ENCODE measurements around the gene HEATR1. TPM values are rescaled to one million over a fixed set of nuclear protein-coding genes. Genes with fewer than 3 reads are reported as not detected.

Gene HEATR1
- total RNA-seq, 1 donor from 2014 or later = 49.3 TPM

GRCh38 chr1:236541710-236542109, 62.6 kb downstream of the HEATR1 start:
- intact Hi-C loops (cut with micrococcal nuclease) = no loop called here

GRCh38 chr1:236540813-236541465, 63.4 kb downstream of the HEATR1 start:
- intact Hi-C loops (cut with micrococcal nuclease) = no loop called here

GRCh38 chr1:236536540-236536939, 67.8 kb downstream of the HEATR1 start:
- intact Hi-C loops (cut with micrococcal nuclease) = no loop called here

GRCh38 chr1:236535662-236536161, 68.6 kb downstream of the HEATR1 start:
- intact Hi-C loops (cut with micrococcal nuclease) = loop anchor here (2.0 kb wide), 1 partner anchor 433 kb away; no protein-coding TSS in a partner anchor

- intact Hi-C loops (cut with micrococcal nuclease) = loop anchor here (2.0 kb wide), 1 partner anchor 432 kb away; no protein-coding TSS in a partner anchor
Measured at GRCh38 chr1:236535190-236535589, 69.1 kb downstream of the HEATR1 start.

GRCh38 chr1:236534151-236534651, 70.1 kb downstream of the HEATR1 start:
- intact Hi-C loops (cut with micrococcal nuclease) = loop anchor here (1.0 to 2.0 kb wide), 2 partner anchors 10 to 431 kb away; no protein-coding TSS in a partner anchor

GRCh38 chr1:236532850-236533249, 71.5 kb downstream of the HEATR1 start:
- intact Hi-C loops (cut with micrococcal nuclease) = no loop called here

GRCh38 chr1:236530959-236531358, 73.4 kb downstream of the HEATR1 start:
- intact Hi-C loops (cut with micrococcal nuclease) = no loop called here

GRCh38 chr1:236530286-236530685, 74.0 kb downstream of the HEATR1 start:
- intact Hi-C loops (cut with micrococcal nuclease) = no loop called here

- intact Hi-C loops (cut with micrococcal nuclease) = loop anchor here (10.0 kb wide), 2 partner anchors 1021 to 1201 kb away; partner anchors contain the start of genes ARID4B, B3GALNT2 and GGPS1
Measured at GRCh38 chr1:236526079-236526478, 78.2 kb downstream of the HEATR1 start.

- intact Hi-C loops (cut with micrococcal nuclease) = loop anchor here (1.0 to 10.0 kb wide), 11 partner anchors 9 to 1200 kb away; partner anchors contain the start of genes ARID4B, B3GALNT2, EDARADD and GGPS1
Measured at GRCh38 chr1:236524895-236525184, 79.5 kb downstream of the HEATR1 start.

GRCh38 chr1:236524142-236524894, 80.0 kb downstream of the HEATR1 start:
- intact Hi-C loops (cut with micrococcal nuclease) = loop anchor here (1.0 to 10.0 kb wide), 11 partner anchors 10 to 1200 kb away; partner anchors contain the start of genes ARID4B, B3GALNT2, EDARADD and GGPS1

- intact Hi-C loops (cut with micrococcal nuclease) = loop anchor here (1.0 to 10.0 kb wide), 11 partner anchors 11 to 1199 kb away; partner anchors contain the start of genes ARID4B, B3GALNT2, EDARADD and GGPS1
Measured at GRCh38 chr1:236523704-236524141, 80.6 kb downstream of the HEATR1 start, which contains the start of gene LGALS8. Gene LGALS8 (plus strand): TSS chr1:236523982. CDS start chr1:236526071, 2,089 bp downstream.

- intact Hi-C loops (cut with micrococcal nuclease) = loop anchor here (10.0 kb wide), 2 partner anchors 1018 to 1198 kb away; partner anchors contain the start of genes ARID4B, B3GALNT2 and GGPS1
Measured at GRCh38 chr1:236522937-236523703, 81.2 kb downstream of the HEATR1 start.

- intact Hi-C loops (cut with micrococcal nuclease) = loop anchor here (10.0 kb wide), 2 partner anchors 1016 to 1196 kb away; partner anchors contain the start of genes ARID4B, B3GALNT2 and GGPS1
Measured at GRCh38 chr1:236520445-236521005, 83.8 kb downstream of the HEATR1 start.

- intact Hi-C loops (cut with micrococcal nuclease) = no loop called here
Measured at GRCh38 chr1:236518322-236518721, 86.0 kb downstream of the HEATR1 start.

- intact Hi-C loops (cut with micrococcal nuclease) = loop anchor here (2.0 kb wide), 2 partner anchors 122 to 234 kb away; partner anchors contain the start of gene EDARADD
Measured at GRCh38 chr1:236516929-236517704, 87.2 kb downstream of the HEATR1 start.

- intact Hi-C loops (cut with micrococcal nuclease) = no loop called here
Measured at GRCh38 chr1:236515443-236515958, 88.8 kb downstream of the HEATR1 start.

Measured in T-helper 1 cell treated with Interleukin-12 subunit alpha and Interleukin-12 subunit beta and Interleukin-4 antibody, amounts not matched to agents 30 ng/mL and 1 ng/mL, for 36 hours (primary cell).